GM18519 (cell line): Measurements from ENCODE around the gene CTAG2.
"Not testable (repeated sequence)": the region's sequence is repeated elsewhere in the genome, so short reads cannot be mapped to it uniquely, and the experiment has no call there.

Experiments
- ATAC-seq: cut with Tn5 transposase; IDR thresholded peaks from one replicate; pipeline ENCODE4 v1.9.1; 2021; ENCODE audit warnings: mild to moderate bottlenecking, moderate library complexity; ENCODE audit not compliant: unreplicated experiment, low FRiP score

CTAG2 gene

GRCh38 chrX:154653413-154653812 is at the start of gene CTAG2:
CTAG2 (minus strand) TSS chrX:154653579; CDS start chrX:154653515, 64 bp downstream.
- ATAC-seq, result not testable (repeated sequence)

DNA sequence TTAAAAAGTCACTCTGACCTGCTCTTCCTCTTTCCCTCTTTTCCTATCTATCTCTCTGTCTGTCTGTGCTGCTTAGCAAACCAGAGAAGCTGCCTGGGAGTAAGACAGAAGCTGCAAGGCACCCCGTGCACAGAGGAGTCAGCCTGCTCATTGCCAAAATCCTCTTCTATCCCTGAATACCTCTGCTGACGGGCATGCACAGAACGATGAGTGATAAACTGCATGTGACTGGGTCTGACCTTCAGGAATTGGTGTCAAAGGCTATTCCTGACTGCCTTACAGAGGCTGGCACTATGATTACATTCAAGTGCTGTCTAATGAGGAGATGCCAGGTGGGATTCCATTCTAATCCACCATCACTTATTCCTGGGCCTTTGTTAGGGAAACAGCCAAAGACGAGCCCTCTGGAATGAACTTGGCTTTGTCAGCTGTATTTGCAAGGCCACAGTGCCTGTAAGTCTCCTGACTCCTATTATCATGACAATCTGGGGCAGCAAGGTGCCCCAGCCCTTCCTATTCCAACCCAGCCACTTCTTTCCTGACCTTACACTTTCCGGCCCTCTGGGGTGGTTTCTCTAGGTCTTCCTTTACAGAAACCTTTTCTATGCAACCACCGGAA is 45.4 kb upstream of the CTAG2 start:
- no peak for ATAC-seq

- no peak for ATAC-seq
These were observed 43.3 kb upstream of the CTAG2 start for GRCh38 chrX:154696676-154697045.

- ATAC-seq, result no peak
These were observed 42.7 kb upstream of the CTAG2 start for GRCh38 chrX:154695911-154696675.

- no peak for ATAC-seq
These were observed 40.0 kb upstream of the CTAG2 start for GRCh38 chrX:154693394-154693793.

DNA sequence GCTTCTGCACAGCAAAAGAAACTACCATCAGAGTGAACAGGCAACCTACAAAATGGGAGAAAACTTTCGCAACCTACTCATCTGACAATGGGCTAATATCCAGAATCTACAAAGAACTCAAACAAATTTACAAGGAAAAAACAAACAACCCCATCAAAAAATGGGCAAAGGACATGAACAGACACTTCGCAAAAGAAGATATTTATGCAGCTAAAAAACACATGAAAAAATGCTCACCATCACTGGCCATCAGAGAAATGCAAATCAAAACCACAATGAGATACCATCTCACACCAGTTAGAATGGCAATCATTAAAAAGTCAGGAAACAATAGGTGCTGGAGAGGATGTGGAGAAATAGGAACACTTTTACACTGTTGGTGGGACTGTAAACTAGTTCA is 37.1 kb upstream of the CTAG2 start:
- ATAC-seq, result not testable (repeated sequence)

DNA sequence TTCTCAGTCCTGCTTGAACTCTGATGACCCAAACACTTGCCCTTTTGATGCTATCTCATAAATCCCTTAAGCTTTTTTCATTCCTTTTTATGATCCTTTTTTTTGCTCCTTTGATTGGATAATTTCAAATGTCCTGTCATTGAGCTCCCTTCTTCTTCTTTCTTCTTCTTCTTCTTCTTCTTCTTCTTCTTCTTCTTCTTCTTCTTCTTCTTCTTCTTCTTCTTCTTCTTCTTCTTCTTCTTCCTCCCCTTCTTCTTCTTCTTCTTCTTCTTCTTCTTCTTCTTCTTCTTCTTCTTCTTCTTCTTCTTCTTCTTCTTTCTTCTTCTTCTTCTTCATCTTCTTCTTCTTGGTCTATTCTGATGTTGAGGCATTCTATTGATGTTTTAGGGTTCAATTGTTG is 18.7 kb upstream of the CTAG2 start:
- ATAC-seq, result not testable (repeated sequence)

- not testable (repeated sequence) for ATAC-seq
These were observed 17.5 kb upstream of the CTAG2 start for GRCh38 chrX:154670848-154671247.

DNA sequence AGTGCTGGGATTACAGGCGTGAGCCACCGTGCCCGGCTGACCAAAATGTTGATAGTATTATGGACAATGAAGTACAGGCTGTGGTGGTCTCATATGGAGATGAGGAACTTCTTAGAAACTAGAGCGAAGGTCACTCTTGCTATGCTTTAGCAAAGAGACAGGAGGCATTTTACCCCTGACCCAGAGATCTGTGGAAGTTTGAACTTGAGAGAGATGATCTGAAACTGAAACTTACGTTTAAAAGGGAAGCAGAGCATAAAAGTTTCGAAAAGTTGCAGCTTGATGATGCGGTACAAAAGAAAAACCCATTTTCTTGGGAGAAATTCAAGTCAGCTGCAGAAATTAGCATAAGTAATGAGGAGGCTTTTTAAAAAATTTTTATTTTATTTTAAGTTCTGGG is 8.5 kb upstream of the CTAG2 start:
- no peak for ATAC-seq

GRCh38 chrX:154661170-154661569 is 7.8 kb upstream of the CTAG2 start:
- no peak for ATAC-seq

GRCh38 chrX:154660541-154660940 is 7.2 kb upstream of the CTAG2 start:
- no peak for ATAC-seq

GRCh38 chrX:154658957-154659356 is 5.6 kb upstream of the CTAG2 start:
- no peak for ATAC-seq

GRCh38 chrX:154658187-154658586 is 4.8 kb upstream of the CTAG2 start:
- no peak for ATAC-seq

DNA sequence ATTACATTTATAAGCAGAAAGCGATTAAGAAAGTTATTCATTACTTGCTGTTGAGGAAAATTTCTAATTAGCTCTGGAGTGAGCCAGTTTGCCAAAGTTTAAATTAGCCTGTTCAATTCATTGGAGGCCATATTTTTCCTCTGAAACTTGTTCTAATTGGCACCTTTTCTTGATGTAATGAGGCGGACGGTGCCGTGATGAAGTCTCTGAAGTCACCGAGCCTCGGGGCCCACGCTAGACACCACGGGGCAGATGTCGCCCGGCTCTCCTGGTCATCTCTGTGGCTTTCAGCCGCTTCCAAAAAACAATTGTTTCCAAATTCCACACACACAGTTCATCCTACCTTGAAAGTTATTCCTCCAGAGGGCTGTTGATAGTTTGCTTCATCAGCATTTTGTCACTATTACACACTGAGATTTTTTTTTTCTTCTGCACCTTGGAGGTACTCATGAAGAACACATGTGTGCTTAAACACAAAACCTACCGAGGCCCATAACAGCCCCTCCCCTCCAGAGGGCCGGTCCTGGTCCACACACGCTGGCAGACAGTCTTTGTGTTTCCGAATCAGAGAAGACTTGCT is 3.9 kb upstream of the CTAG2 start:
- no peak for ATAC-seq

GRCh38 chrX:154655786-154656185 is 2.4 kb upstream of the CTAG2 start:
- ATAC-seq, result no peak

DNA sequence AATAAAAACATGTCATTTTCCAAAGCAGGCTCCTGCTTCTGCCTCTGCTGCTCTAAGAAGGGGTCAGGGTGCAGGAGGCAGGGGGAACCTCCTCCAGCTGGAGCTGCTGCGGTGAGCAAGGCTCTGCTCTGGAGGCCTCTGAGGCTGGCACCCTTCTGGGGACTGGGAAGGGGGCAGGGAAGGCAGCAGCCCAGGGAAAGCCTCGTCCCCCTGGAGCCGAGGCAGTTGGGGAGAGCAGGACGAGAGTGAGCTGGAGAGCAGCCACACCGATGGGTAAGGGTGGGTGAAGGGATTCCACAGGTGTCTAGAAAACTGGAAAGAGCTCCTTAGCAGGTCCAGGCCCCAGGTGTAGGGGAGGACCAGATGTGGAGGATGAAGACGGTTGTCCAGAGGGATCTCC is 2.0 kb upstream of the CTAG2 start:
- ATAC-seq, result no peak

GRCh38 chrX:154654925-154655324 is 1.5 kb upstream of the CTAG2 start:
- ATAC-seq, result no peak

GRCh38 chrX:154654372-154654771 is 993 bp upstream of the CTAG2 start:
- ATAC-seq, result no peak

GRCh38 chrX:154653048-154653401 is 354 bp downstream of the CTAG2 start:
- no peak for ATAC-seq

DNA sequence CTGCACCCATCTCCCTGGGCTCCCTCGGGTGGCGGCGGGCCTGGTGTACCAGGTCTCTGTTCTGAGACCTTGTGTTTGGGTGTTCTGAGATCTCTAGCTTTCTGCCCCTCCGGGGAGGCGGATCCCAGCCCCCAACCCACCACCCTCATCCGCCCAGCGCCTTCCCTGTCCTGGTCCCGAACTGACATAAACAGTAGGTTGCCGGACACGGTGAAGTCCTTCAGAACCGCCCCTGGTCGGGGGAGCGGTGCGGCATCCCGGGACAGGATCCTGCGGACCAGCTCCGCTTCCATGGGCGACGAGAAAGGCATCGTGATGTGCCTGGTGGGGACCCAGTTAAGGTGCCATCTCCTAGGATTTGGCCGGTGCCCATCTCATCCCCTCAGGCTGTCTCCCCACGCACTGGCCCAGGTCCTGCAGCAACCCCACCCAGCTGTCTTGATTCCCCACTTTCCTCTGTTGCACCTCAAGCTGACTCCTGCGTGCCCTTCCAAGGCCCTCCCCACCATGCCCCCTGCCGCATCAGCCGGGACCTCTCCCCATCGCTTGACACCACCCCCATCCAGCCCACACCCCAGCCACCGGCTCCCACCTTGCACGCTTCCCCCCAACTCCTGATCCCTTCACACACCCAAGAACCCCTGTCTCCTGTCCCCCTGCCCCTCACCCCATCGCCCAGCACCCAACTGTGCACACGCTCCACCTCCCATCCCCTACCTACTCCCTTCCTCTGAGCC is 900 bp downstream of the CTAG2 start:
- ATAC-seq, result no peak

- ATAC-seq, result no peak
These were observed 3.2 kb downstream of the CTAG2 start for GRCh38 chrX:154650221-154650510.
